Stimulated activated CD8-positive, alpha-beta memory T cell treated with anti-CD3 and anti-CD28 coated beads, Interleukin-12 subunit alpha, Interleukin-12 subunit beta, amount 100 ng/mL, for 24 hours (primary cell): ENCODE data around the gene DYNC1H1.

Experiments used
- DNase-seq: peaks from one replicate; pipeline ENCODE4 v3.0.0-alpha.2; 2020; ENCODE audit errors: extremely low read depth

DYNC1H1 gene

DNA sequence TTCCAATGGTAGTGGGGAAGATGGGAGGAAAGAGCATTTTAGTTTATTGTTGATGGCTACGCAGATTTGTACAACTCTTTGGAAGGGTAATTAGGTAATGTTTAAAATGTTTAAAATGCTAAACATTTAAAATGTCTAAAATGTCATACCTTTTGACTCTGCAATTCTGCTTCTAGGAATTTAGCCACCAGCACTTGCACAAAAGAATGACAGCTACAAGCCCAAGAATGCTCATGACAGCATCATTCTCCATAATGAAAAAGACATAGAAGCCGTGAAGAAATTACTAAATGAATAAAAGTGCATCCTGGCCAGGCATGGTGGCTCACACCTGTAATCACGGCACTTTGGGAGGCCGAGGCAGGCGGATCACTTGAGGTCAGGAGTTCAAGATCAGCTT lies 19.9 kb upstream of the DYNC1H1 start:
- no peak for DNase-seq

- DNase-seq: no peak
Observed at GRCh38 chr14:101945171-101945570, 19.2 kb upstream of the DYNC1H1 start.

- DNase-seq: no peak
Observed at GRCh38 chr14:101947577-101947903, 16.8 kb upstream of the DYNC1H1 start.

DNA sequence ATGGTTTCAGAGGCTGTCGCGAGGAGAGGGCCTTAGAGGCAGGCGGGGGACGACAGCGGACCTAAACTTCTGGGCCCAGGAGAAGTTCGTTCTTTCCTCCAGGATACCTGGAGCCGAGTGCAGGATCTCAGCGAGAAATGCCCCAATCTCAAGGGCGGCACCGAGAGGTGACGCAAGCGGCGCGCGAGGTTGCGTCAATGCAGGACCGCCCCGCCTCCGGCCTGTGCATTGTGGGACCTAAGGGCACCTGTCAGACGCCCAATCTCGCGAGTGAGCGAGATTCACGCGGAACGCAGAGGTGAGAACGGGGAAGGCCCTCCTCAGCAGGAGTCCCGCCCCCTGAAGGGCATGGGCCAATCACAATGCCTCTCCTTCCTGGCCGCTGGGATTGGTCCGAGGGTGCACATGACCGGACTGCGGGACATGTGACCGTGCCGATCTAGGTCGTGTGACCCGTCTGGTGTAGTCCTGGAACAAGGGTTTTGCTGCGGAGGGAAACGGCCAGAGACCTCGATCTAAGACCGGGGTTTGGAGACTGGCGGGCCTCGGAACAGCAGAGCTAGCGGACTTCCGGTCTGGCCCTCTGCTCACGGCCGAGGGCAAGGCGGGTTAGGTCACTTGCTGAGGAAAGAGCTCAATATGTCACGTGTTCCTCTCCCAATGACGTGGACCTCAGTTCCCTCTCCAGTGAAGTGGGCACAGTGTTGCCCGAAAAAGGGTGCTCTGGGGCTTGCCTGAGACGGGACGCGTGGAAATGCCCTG lies 16.3 kb upstream of the DYNC1H1 start:
- peak; percentile 98 for DNase-seq

DNA sequence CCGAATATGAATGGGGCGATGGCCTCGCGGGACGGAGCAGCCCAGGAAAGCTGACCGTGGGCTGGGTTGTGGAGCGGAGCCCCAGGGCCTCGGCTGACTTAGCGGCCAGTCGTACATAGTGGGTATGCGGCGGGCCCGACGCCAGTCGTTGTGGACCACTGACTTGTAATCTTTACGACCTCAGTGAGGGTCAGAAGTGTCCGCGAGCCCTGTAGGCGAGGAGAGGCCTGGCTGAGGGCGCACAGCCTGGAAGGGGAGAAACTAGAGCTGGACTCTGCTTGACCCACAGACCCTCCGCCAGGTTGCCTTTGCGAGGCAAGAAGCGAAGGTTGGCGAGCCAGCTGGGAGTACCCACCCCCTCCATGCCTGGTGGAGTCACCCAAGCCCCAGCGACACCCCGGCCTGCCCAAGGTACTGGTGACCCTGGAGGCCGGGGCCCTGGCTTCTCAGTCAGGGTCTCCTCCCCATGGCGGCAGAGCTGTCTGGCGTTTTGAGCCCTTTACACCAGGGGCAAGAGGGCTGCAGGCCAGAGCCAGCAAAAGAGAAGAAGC lies 15.6 kb upstream of the DYNC1H1 start:
- no peak for DNase-seq

- DNase-seq: no peak
Observed at GRCh38 chr14:101950100-101950499, 14.3 kb upstream of the DYNC1H1 start.

GRCh38 chr14:101950516-101951215 lies 13.7 kb upstream of the DYNC1H1 start:
- no peak for DNase-seq

- no peak for DNase-seq
Observed at GRCh38 chr14:101953151-101953550, 11.2 kb upstream of the DYNC1H1 start.

DNA sequence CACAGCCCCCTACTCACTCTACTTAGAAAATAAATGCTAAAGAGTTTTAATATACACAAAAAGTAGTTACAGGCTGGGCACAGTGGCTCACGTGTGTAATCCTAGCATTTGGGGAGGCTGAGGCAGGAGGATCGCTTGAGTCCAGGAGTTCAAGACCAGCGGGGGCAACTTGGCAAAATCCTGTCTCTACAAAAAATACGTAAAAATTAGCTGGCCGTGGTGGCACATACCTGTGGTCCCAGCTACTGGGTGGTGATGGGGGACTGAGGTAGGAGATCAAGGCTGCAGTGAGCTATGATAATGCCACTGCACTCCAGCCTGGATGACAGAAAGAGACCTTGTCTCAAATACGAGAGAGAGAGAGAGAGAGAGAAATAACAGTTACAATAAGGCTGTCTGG lies 9.9 kb upstream of the DYNC1H1 start:
- DNase-seq: no peak

- no peak for DNase-seq
Observed at GRCh38 chr14:101955695-101956161, 8.6 kb upstream of the DYNC1H1 start.

DNA sequence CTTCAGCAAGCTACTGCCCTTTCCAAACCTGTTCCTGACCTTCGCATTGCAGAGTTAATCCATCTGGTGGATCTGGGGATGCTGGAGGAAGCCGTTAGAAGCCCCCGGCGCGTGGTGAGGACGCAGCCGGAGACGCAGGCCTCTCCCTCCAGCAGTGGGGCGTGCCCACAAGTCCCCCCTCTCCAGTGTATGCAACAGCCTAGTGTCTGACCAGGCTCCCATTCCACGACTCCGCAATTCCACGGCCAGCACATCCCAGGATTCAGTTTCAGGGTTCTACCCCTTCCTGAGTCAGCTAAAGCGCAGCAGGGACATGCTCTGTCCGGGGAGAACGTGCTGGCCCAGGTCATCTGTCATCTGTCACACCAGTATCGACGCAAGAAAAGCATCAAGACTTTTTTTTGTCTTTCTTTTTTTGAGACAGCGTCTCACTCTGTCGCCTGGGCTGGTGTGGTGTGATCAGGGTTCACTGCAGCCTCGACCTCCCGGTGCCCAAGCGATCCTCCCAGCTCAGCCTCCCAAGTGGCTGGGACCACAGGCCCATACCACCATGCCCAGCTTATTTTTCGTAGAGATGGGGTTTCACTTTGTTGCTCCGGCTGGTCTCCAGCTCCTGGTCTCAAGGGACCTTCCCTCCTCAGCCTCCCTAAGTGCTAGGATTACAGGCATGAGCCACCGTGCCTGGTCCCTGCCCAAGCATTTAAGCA lies 8.0 kb upstream of the DYNC1H1 start:
- DNase-seq: no peak

GRCh38 chr14:101957406-101958234 lies 6.8 kb upstream of the DYNC1H1 start:
- no peak for DNase-seq

DNA sequence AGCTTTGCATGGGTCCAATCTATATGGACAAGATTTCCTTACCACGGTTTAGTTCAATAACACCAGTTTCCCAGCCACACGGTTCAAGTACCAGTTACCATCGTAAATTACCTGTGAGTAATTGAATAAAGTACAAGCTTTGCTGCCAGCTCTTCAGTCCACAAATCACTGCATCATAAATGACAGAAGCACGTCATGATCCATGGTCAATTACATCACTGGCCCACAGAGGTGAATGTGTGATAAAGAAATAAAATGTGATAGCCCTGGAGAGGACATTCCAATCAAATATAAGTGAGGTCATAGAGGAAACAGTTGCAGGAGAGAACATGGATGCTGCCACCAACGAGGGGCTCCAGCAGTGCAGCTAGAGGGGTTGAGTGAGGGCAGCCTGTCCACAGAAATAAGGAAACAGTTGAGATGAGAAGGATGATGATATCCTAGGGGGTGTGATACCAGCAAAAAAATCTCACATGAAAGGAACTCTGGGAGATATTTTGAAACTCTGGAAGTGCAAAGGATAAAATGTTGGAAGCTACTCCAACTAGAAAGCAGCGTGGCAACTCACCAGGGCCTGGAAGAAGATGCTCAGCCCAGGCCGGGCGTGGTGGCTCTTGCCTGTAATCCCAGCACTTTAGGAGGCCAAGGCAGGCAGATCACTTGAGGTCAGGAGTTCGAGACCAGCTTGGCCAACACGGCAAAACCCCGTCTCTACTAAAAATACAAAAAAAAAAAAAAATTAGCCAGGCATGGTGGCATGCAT lies 5.8 kb upstream of the DYNC1H1 start:
- no peak for DNase-seq

DNA sequence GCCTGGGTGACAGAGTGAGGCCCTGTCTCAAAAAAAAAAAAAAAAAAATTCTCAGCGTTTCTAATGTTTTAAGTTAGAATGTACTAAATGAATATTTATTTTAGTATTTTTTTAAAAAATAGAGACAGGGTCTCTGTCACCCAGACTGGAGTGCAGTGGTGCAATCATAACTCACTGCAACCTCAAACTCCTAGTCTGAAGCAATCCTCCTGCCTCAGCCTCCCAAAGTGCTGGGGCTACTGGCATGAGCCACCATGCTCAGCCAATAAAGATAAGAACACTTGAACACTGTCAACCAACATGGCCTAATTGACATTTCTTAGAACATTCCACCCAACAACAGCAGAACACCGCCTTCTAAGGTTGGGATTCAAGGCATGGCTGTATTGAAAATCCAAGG lies 5.1 kb upstream of the DYNC1H1 start:
- no peak for DNase-seq

- no peak for DNase-seq
Observed at GRCh38 chr14:101960225-101960624, 4.1 kb upstream of the DYNC1H1 start.

- DNase-seq: peak; percentile 43
Observed at GRCh38 chr14:101961011-101961721, 3.2 kb upstream of the DYNC1H1 start.

DNA sequence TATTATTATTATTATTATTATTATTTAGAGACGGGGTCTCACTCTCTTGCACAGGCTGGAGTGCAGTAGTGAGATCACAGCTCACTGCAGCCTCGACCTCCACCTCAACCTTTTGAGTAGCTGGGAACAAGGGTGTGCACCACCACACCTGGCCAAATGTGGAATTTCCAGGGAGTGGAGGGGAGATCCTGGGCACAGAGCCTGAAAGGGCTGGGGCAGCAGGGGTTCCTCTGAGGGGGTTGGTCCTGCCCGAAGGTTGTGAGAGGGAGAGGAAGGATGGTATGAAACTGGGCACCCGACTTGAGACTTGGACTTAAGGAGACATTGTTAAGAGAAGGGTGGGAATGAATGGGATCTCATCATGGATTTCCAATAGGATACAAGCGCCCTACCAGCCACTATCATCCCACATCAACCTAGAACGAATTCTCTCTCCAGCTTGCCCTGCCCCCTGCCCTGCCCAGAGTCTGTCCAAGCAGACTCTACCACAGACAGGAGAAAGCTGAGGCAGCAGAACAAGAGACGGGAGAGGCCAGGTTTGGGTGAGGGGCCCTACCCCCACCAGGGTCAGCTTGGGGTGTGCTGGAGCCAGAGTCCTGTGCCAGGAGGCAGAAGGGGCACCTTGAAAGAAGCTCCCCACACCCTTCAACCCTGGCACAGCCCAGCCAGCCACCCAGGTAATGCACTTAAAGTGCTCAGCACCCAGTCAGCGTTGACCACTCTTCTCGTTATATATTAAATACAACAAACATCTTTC lies 2.4 kb upstream of the DYNC1H1 start:
- no peak for DNase-seq

GRCh38 chr14:101962503-101962874 lies 1.9 kb upstream of the DYNC1H1 start:
- DNase-seq: no peak

DNA sequence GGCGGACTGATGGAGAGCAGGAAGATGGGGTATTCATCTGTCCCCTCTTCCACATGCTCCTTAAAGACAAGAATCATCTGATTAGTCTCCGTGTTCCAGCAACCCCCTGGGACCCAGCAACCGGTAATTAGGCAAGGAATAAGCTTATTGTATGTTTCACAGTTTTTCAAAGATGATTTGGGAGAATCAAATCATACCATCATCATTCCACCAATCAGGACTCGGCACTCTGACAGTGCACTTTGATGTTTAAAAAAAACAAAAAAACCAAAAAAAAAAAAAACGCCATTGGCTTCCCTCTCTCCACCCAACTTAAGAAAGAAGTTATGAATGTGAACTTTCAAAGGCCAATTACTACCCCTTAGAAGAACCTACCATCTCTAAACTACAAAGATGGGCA lies 1.3 kb upstream of the DYNC1H1 start:
- DNase-seq: no peak
